T-helper 22 cell (primary cell): Measurements from ENCODE around the gene CLDND2.
"Not testable (repeated sequence)": the region's sequence is repeated elsewhere in the genome, so short reads cannot be mapped to it uniquely, and the experiment has no call there.

Source experiments
- DNase-seq: peaks from one replicate; pipeline ENCODE4 v3.0.0-alpha.2; 2020; ENCODE audit warnings: low read depth

The CLDND2 gene

GRCh38 chr19:51368366-51369282 lies at the start of gene CLDND2:
Gene CLDND2 (minus strand): TSS chr19:51369003. CDS start chr19:51368577, 426 bp downstream.
- no peak for DNase-seq

- DNase-seq, result no peak
Observed at GRCh38 chr19:51417810-51418157, 49.0 kb upstream of the CLDND2 start.

GRCh38 chr19:51417107-51417809 lies 48.5 kb upstream of the CLDND2 start, which contains the start of gene SIGLEC10:
Gene SIGLEC10 (minus strand): TSS chr19:51417642. CDS start chr19:51417581, 61 bp downstream.
- no peak for DNase-seq

- DNase-seq, result not testable (repeated sequence)
Observed at GRCh38 chr19:51416422-51416821, 47.6 kb upstream of the CLDND2 start.

GRCh38 chr19:51415187-51415586 lies 46.4 kb upstream of the CLDND2 start:
- no peak for DNase-seq

- DNase-seq, result no peak
Observed at GRCh38 chr19:51410950-51411748, 42.3 kb upstream of the CLDND2 start.

- no peak for DNase-seq
Observed at GRCh38 chr19:51407511-51408131, 38.8 kb upstream of the CLDND2 start.

GRCh38 chr19:51402117-51402516 lies 33.3 kb upstream of the CLDND2 start:
- no peak for DNase-seq

- not testable (repeated sequence) for DNase-seq
Observed at GRCh38 chr19:51399936-51400335, 31.1 kb upstream of the CLDND2 start.

GRCh38 chr19:51399231-51399630 lies 30.4 kb upstream of the CLDND2 start:
- DNase-seq, result no peak

GRCh38 chr19:51398096-51398704 lies 29.4 kb upstream of the CLDND2 start:
- no peak for DNase-seq

GRCh38 chr19:51397453-51397852 lies 28.6 kb upstream of the CLDND2 start:
- not testable (repeated sequence) for DNase-seq

GRCh38 chr19:51396175-51396574 lies 27.4 kb upstream of the CLDND2 start:
- no peak for DNase-seq

- peak; percentile 80 for DNase-seq
Observed at GRCh38 chr19:51394050-51394836, 25.4 kb upstream of the CLDND2 start.

GRCh38 chr19:51392701-51393100 lies 23.9 kb upstream of the CLDND2 start:
- DNase-seq, result no peak

GRCh38 chr19:51391073-51391611 lies 22.3 kb upstream of the CLDND2 start:
- no peak for DNase-seq

GRCh38 chr19:51389143-51389542 lies 20.3 kb upstream of the CLDND2 start:
- no peak for DNase-seq

GRCh38 chr19:51387924-51388389 lies 19.2 kb upstream of the CLDND2 start, which contains the start of gene LIM2:
Gene LIM2 (minus strand): TSS chr19:51387974. CDS start chr19:51387443, 531 bp downstream.
- no peak for DNase-seq

GRCh38 chr19:51386882-51387520 lies 18.2 kb upstream of the CLDND2 start:
- DNase-seq, result no peak
